ENCODE results near the gene ST3GAL2.
"Not testable (repeated sequence)": the region's sequence is repeated elsewhere in the genome, so short reads cannot be mapped to it uniquely, and the experiment has no call there.

DNA sequence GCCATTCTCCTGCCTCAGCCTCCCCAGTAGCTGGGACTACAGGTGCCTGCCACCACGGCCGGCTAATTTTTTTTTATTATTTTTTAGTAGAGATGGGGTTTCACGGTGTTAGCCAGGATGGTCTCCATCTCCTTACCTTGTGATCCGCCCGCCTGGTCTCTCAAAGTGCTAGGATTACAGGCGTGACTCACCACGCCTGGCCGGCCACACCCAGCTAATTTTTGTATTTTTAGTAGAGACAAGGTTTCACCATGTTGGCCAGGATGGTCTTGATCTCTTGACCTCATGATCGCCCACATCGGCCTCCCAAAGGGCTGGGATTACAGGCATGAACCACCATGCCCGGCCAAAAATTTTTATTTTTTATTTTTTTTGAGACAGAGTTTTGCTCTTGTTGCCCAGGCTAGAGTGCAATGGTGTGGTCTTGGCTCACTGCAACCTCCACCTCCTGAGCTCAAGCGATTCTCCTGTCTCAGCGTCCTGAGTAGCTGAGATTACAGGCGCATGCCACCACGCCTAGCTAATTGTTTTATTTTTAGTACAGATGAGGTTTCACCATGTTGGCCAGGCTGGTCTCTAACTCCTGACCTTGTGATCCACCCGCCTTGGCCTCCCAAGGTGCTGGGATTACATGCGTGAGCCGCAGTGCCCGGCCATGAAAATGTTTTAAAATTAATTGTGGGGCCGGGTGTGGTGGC lies 52.5 kb downstream of the ST3GAL2 start:
- not testable (repeated sequence) for TF ChIP-seq POLR2A (IDR thresholded peaks at IDR 0.05; ENCODE audit: low read depth, low read length); MAZ (IDR thresholded peaks at IDR 0.05; ENCODE audit: borderline replicate concordance, low read depth, low read length); MAFK (IDR thresholded peaks at IDR 0.05; ENCODE audit: low read depth, low read length); RAD21 (IDR thresholded peaks at IDR 0.05; ENCODE audit: low read length)
- TF ChIP-seq, protein P1, sequence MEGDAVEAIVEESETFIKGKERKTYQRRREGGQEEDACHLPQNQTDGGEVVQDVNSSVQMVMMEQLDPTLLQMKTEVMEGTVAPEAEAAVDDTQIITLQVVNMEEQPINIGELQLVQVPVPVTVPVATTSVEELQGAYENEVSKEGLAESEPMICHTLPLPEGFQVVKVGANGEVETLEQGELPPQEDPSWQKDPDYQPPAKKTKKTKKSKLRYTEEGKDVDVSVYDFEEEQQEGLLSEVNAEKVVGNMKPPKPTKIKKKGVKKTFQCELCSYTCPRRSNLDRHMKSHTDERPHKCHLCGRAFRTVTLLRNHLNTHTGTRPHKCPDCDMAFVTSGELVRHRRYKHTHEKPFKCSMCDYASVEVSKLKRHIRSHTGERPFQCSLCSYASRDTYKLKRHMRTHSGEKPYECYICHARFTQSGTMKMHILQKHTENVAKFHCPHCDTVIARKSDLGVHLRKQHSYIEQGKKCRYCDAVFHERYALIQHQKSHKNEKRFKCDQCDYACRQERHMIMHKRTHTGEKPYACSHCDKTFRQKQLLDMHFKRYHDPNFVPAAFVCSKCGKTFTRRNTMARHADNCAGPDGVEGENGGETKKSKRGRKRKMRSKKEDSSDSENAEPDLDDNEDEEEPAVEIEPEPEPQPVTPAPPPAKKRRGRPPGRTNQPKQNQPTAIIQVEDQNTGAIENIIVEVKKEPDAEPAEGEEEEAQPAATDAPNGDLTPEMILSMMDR (conservative IDR thresholded peaks at IDR 0.05; ENCODE audit: low read depth, low read length) = not testable (repeated sequence)

Measured in IMR-90 (cell line).